ENCODE data around the gene CDS2. TPM values are rescaled to one million over a fixed set of nuclear protein-coding genes. Genes with fewer than 3 reads are reported as not detected.

The CDS2 gene
- polyA plus RNA-seq, 1 donor from 2014 or later: 66.7 TPM

DNA sequence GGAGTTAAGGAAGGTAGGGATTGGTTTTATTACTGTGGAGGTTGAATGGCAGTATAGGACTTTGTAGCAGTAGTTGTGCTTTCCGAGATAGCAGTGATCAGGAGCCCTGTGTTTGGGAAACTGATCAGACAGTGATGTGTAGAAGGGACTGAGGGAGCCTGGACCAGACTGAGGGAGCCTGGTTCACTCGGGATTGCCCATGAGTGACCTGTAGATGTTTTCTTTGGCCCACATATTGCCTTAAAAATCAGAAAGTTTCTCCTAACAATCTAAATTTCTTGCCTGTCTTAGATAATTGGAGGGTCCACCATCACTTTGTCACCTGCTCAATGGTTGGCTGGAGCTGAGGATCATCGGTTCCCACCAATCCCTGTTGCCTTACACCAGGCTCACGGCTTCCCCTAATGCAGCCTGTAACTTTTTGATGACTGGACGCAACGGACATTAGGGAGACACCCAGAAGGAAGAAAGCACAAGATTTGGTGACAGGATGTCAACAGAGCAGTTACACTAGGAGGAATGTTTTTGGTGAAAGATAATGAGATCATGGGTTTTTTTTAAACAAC is 1.1 kb downstream of the CDS2 start:
- Histone ChIP-seq H3K4me2 (ENCODE audit: low read length) (peak overlapping the region; percentile 95), H3K9me3 (ENCODE audit: low read length) (no peaks in the 10 kb centered on the region), H4K20me1 (ENCODE audit: insufficient read depth) (no peaks in the 10 kb centered on the region), H3K27ac (ENCODE audit: low read length) (peak overlapping the region; percentile 91), H3K79me2 (replicated peaks; ENCODE audit: insufficient read depth, low read length) (peaks cover 49% of the 10 kb centered on the region), H3K4me3 (ENCODE audit: low read length) (peak overlapping the region; percentile 91), H3K27me3 (ENCODE audit: insufficient read depth, low read depth, low read length) (no peaks in the 10 kb centered on the region), H3K36me3 (ENCODE audit: insufficient read depth, low read length) (no peaks in the 10 kb centered on the region), H3K9ac (ENCODE audit: low read length) (peak overlapping the region; percentile 92), H3F3A (ENCODE audit: insufficient read depth, low read length, poor library complexity, severe bottlenecking) (peaks cover 4% of the 10 kb centered on the region), H2AFZ (ENCODE audit: low read depth, low read length) (no peak overlapping the region), H3K9me2 (ENCODE audit: insufficient read depth, low read length) (no peaks in the 10 kb centered on the region)
- TF ChIP-seq TAF1 (IDR thresholded peaks at IDR 0.05; ENCODE audit: low read depth) (no peak), EZH2 (IDR thresholded peaks at IDR 0.05; ENCODE audit: borderline replicate concordance, insufficient read depth, low read length, poor library complexity, severe bottlenecking) (no peak), SMC3 (conservative IDR thresholded peaks at IDR 0.05; ENCODE audit: poor library complexity) (no peak)
- TF ChIP-seq, protein P1, sequence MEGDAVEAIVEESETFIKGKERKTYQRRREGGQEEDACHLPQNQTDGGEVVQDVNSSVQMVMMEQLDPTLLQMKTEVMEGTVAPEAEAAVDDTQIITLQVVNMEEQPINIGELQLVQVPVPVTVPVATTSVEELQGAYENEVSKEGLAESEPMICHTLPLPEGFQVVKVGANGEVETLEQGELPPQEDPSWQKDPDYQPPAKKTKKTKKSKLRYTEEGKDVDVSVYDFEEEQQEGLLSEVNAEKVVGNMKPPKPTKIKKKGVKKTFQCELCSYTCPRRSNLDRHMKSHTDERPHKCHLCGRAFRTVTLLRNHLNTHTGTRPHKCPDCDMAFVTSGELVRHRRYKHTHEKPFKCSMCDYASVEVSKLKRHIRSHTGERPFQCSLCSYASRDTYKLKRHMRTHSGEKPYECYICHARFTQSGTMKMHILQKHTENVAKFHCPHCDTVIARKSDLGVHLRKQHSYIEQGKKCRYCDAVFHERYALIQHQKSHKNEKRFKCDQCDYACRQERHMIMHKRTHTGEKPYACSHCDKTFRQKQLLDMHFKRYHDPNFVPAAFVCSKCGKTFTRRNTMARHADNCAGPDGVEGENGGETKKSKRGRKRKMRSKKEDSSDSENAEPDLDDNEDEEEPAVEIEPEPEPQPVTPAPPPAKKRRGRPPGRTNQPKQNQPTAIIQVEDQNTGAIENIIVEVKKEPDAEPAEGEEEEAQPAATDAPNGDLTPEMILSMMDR (IDR thresholded peaks at IDR 0.05; ENCODE audit: poor library complexity, severe bottlenecking): no peak

DNA sequence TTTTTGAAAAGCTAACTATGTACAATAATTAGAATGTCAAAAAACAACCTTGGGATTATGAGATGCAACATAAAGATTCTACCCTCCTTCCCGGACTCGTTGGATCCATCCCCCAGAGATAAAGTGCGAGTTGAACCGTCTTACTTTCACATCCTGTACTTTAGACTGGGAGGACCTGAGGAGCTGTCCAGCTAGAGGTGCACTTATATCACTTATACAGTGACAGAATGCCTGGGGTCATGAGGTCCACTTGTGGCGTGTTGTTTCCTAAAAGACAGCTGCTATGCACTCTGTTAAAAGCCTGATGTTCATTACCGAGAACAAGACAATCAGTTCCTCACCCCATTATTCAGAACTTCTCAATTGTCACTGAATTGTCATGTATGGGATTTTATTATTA is 2.1 kb downstream of the CDS2 start:
- Histone ChIP-seq H3K9ac (ENCODE audit: low read length) (no peak overlapping the region), H3K36me3 (ENCODE audit: insufficient read depth, low read length) (no peaks in the 10 kb centered on the region), H3K9me3 (ENCODE audit: low read length) (no peaks in the 10 kb centered on the region), H3K79me2 (replicated peaks; ENCODE audit: insufficient read depth, low read length) (peaks cover 59% of the 10 kb centered on the region), H4K20me1 (ENCODE audit: insufficient read depth) (no peaks in the 10 kb centered on the region), H3K27ac (ENCODE audit: low read length) (no peak overlapping the region), H2AFZ (ENCODE audit: low read depth, low read length) (no peak overlapping the region), H3K27me3 (ENCODE audit: insufficient read depth, low read depth, low read length) (no peaks in the 10 kb centered on the region), H3F3A (ENCODE audit: insufficient read depth, low read length, poor library complexity, severe bottlenecking) (peaks cover 4% of the 10 kb centered on the region), H3K4me3 (ENCODE audit: low read length) (peak overlapping the region; percentile 91), H3K4me2 (ENCODE audit: low read length) (no peak overlapping the region), H3K9me2 (ENCODE audit: insufficient read depth, low read length) (no peaks in the 10 kb centered on the region)
- TF ChIP-seq RAD21 (conservative IDR thresholded peaks at IDR 0.05) (no peak), MXI1 (conservative IDR thresholded peaks at IDR 0.05; ENCODE audit: poor library complexity, severe bottlenecking) (no peak), EP300 (conservative IDR thresholded peaks at IDR 0.05; ENCODE audit: poor library complexity, severe bottlenecking) (no peak)

DNA sequence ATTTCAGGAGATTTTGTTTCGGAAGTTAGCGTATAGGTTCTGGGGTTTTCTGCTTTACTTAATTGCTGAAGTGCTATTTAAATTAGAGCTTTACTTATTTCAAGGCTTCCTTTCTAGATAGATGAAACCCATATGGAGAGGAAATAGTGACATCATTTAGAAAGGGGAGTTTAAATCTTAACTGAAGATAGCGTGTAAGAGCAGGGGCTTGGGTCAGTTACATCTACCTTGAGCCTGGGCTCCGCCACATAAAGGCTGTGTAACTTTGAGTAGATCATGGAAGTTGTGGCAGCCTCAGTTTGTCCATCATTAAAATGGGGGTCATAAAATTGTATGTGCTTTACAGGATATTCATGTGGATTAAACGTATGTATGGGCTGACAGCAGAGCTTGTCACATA is 4.7 kb downstream of the CDS2 start:
- no peak overlapping the region for H3K4me3 ChIP-seq (ENCODE audit: low read length)
- no peaks in the 10 kb centered on the region for H3K9me2 ChIP-seq (ENCODE audit: insufficient read depth, low read length)
- H3K4me2 ChIP-seq (ENCODE audit: low read length): no peak overlapping the region
- H3K36me3 ChIP-seq (ENCODE audit: insufficient read depth, low read length): no peaks in the 10 kb centered on the region
- H3K9me3 ChIP-seq (ENCODE audit: low read length): no peaks in the 10 kb centered on the region
- peaks cover 4% of the 10 kb centered on the region for H3F3A ChIP-seq (ENCODE audit: insufficient read depth, low read length, poor library complexity, severe bottlenecking)
- TF ChIP-seq SMC3 (conservative IDR thresholded peaks at IDR 0.05; ENCODE audit: poor library complexity): no peak
- no peak for TF ChIP-seq TAF1 (IDR thresholded peaks at IDR 0.05; ENCODE audit: low read depth)
- TF ChIP-seq EP300 (conservative IDR thresholded peaks at IDR 0.05; ENCODE audit: poor library complexity, severe bottlenecking): no peak
- no peak for TF ChIP-seq RAD21 (conservative IDR thresholded peaks at IDR 0.05)
- H2AFZ ChIP-seq (ENCODE audit: low read depth, low read length): no peak overlapping the region
- H3K27ac ChIP-seq (ENCODE audit: low read length): no peak overlapping the region
- peaks cover 78% of the 10 kb centered on the region for H3K79me2 ChIP-seq (replicated peaks; ENCODE audit: insufficient read depth, low read length)
- H3K27me3 ChIP-seq (ENCODE audit: insufficient read depth, low read depth, low read length): no peaks in the 10 kb centered on the region
- H3K9ac ChIP-seq (ENCODE audit: low read length): no peak overlapping the region
- peaks cover 5% of the 10 kb centered on the region for H4K20me1 ChIP-seq (ENCODE audit: insufficient read depth)
